Measurements from ENCODE around the gene TNNI2. TPM values are rescaled to one million over a fixed set of nuclear protein-coding genes. Genes with fewer than 3 reads are reported as not detected.

The TNNI2 gene
- polyA plus RNA-seq, 1 donor = 5.2 TPM

GRCh38 chr11:1840780-1841480 lies 2.1 kb downstream of the TNNI2 start:
- WGBS (ENCODE audit: insufficient coverage, low lambda C conversion rate) = no CpG with 5 or more reads among the region's 37 CpGs
- H3K4me3 ChIP-seq (ENCODE audit: low read length) = no peak overlapping the region
- H3K36me3 ChIP-seq (ENCODE audit: control insufficient read depth, insufficient read depth, low read length) = no peaks in the 10 kb centered on the region
- H3K4me1 ChIP-seq (ENCODE audit: control insufficient read depth, insufficient read depth, low read length) = peaks cover 21% of the 10 kb centered on the region
- no peaks in the 10 kb centered on the region for H3K27me3 ChIP-seq (ENCODE audit: control insufficient read depth, insufficient read depth, low read length)
- H3K9me3 ChIP-seq (ENCODE audit: control insufficient read depth, low read depth, low read length) = no peaks in the 10 kb centered on the region
- DNase-seq = no peak
- H3K27ac ChIP-seq (ENCODE audit: low read length) = no peak overlapping the region

- no CpG with 5 or more reads among the region's 19 CpGs for WGBS (ENCODE audit: insufficient coverage, low lambda C conversion rate)
- no peak for DNase-seq
- no peak overlapping the region for H3K4me3 ChIP-seq (ENCODE audit: low read length)
- no peaks in the 10 kb centered on the region for H3K36me3 ChIP-seq (ENCODE audit: control insufficient read depth, insufficient read depth, low read length)
- no peaks in the 10 kb centered on the region for H3K27me3 ChIP-seq (ENCODE audit: control insufficient read depth, insufficient read depth, low read length)
- peaks cover 21% of the 10 kb centered on the region for H3K4me1 ChIP-seq (ENCODE audit: control insufficient read depth, insufficient read depth, low read length)
- no peaks in the 10 kb centered on the region for H3K9me3 ChIP-seq (ENCODE audit: control insufficient read depth, low read depth, low read length)
- H3K27ac ChIP-seq (ENCODE audit: low read length) = no peak overlapping the region
These were observed 2.8 kb downstream of the TNNI2 start for GRCh38 chr11:1841511-1842148.

GRCh38 chr11:1842149-1843097 lies 3.6 kb downstream of the TNNI2 start:
- no peaks in the 10 kb centered on the region for H3K9me3 ChIP-seq (ENCODE audit: control insufficient read depth, low read depth, low read length)
- no peaks in the 10 kb centered on the region for H3K27me3 ChIP-seq (ENCODE audit: control insufficient read depth, insufficient read depth, low read length)
- H3K36me3 ChIP-seq (ENCODE audit: control insufficient read depth, insufficient read depth, low read length) = no peaks in the 10 kb centered on the region
- no peak overlapping the region for H3K27ac ChIP-seq (ENCODE audit: low read length)
- H3K4me1 ChIP-seq (ENCODE audit: control insufficient read depth, insufficient read depth, low read length) = peaks cover 20% of the 10 kb centered on the region
- WGBS (ENCODE audit: insufficient coverage, low lambda C conversion rate) = no CpG with 5 or more reads among the region's 29 CpGs
- H3K4me3 ChIP-seq (ENCODE audit: low read length) = no peak overlapping the region
- no peak for DNase-seq

DNA sequence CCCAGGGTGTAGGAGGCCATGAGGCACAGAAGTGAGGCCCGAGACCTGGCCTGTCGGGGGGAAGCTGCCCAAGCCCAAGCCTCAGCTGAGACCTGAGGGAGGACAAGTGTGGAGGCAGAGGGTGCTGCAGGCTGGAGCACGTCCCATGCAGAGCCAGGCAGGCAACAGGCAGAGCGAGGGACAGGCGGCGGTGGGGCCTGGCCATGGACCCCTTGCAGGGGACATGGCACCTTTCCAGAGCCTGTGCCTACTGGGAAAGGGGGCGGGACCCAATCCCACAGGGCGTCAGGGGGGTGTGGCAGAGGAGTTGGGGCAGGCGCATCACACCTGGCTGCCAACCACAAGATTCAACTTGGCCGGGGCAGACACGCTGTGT lies 4.3 kb downstream of the TNNI2 start:
- H3K36me3 ChIP-seq (ENCODE audit: control insufficient read depth, insufficient read depth, low read length) = no peaks in the 10 kb centered on the region

DNA sequence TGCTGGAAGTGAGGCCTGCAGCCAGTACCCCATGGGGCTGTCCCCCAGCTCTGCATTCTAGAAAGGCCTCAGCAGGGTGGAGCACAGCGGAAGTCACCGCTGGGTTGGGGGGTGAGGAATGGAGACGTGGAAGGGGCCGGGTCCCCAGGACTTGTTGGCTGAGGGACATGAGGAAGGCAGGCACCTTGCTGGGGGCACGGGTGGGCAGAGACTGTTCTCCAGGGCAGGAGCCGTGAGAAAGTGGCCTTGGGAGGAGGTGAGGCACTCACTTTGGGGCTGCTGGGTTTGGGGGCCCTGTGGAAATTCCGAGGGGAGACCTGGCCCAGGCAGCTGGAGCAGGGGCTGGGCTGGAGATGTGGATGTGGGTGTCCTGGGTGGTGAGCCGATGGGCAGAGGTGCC lies 5.0 kb downstream of the TNNI2 start:
- Histone ChIP-seq H3K9me3 (ENCODE audit: control insufficient read depth, low read depth, low read length) (no peaks in the 10 kb centered on the region), H3K4me1 (ENCODE audit: control insufficient read depth, insufficient read depth, low read length) (peaks cover 14% of the 10 kb centered on the region), H3K27ac (ENCODE audit: low read length) (no peak overlapping the region), H3K27me3 (ENCODE audit: control insufficient read depth, insufficient read depth, low read length) (no peaks in the 10 kb centered on the region), H3K36me3 (ENCODE audit: control insufficient read depth, insufficient read depth, low read length) (no peaks in the 10 kb centered on the region), H3K4me3 (ENCODE audit: low read length) (no peak overlapping the region)
- no CpG with 5 or more reads among the region's 8 CpGs for WGBS (ENCODE audit: insufficient coverage, low lambda C conversion rate)
- no peak for DNase-seq

More for the DNA sequence above, 4.3 kb downstream of the TNNI2 start:
- Histone ChIP-seq H3K4me3 (ENCODE audit: low read length) (no peak overlapping the region), H3K4me1 (ENCODE audit: control insufficient read depth, insufficient read depth, low read length) (peaks cover 14% of the 10 kb centered on the region), H3K27me3 (ENCODE audit: control insufficient read depth, insufficient read depth, low read length) (no peaks in the 10 kb centered on the region), H3K27ac (ENCODE audit: low read length) (no peak overlapping the region), H3K9me3 (ENCODE audit: control insufficient read depth, low read depth, low read length) (no peaks in the 10 kb centered on the region)
- no peak for DNase-seq
- no CpG with 5 or more reads among the region's 11 CpGs for WGBS (ENCODE audit: insufficient coverage, low lambda C conversion rate)

GRCh38 chr11:1844221-1845094 lies 5.7 kb downstream of the TNNI2 start:
- Histone ChIP-seq H3K9me3 (ENCODE audit: control insufficient read depth, low read depth, low read length) (no peaks in the 10 kb centered on the region), H3K4me1 (ENCODE audit: control insufficient read depth, insufficient read depth, low read length) (peaks cover 14% of the 10 kb centered on the region), H3K27me3 (ENCODE audit: control insufficient read depth, insufficient read depth, low read length) (no peaks in the 10 kb centered on the region), H3K27ac (ENCODE audit: low read length) (no peak overlapping the region), H3K4me3 (ENCODE audit: low read length) (no peak overlapping the region), H3K36me3 (ENCODE audit: control insufficient read depth, insufficient read depth, low read length) (no peaks in the 10 kb centered on the region)
- no CpG with 5 or more reads among the region's 23 CpGs for WGBS (ENCODE audit: insufficient coverage, low lambda C conversion rate)
- peak; percentile 85 to 90 for DNase-seq

GRCh38 chr11:1845095-1845429 lies 6.3 kb downstream of the TNNI2 start:
- no peak for DNase-seq
- Histone ChIP-seq H3K9me3 (ENCODE audit: control insufficient read depth, low read depth, low read length) (no peaks in the 10 kb centered on the region), H3K27ac (ENCODE audit: low read length) (no peak overlapping the region), H3K27me3 (ENCODE audit: control insufficient read depth, insufficient read depth, low read length) (no peaks in the 10 kb centered on the region), H3K4me3 (ENCODE audit: low read length) (no peak overlapping the region), H3K4me1 (ENCODE audit: control insufficient read depth, insufficient read depth, low read length) (peaks cover 14% of the 10 kb centered on the region), H3K36me3 (ENCODE audit: control insufficient read depth, insufficient read depth, low read length) (no peaks in the 10 kb centered on the region)
- WGBS (ENCODE audit: insufficient coverage, low lambda C conversion rate) = 75% methylated on average over 1 of the region's 1 CpG

DNA sequence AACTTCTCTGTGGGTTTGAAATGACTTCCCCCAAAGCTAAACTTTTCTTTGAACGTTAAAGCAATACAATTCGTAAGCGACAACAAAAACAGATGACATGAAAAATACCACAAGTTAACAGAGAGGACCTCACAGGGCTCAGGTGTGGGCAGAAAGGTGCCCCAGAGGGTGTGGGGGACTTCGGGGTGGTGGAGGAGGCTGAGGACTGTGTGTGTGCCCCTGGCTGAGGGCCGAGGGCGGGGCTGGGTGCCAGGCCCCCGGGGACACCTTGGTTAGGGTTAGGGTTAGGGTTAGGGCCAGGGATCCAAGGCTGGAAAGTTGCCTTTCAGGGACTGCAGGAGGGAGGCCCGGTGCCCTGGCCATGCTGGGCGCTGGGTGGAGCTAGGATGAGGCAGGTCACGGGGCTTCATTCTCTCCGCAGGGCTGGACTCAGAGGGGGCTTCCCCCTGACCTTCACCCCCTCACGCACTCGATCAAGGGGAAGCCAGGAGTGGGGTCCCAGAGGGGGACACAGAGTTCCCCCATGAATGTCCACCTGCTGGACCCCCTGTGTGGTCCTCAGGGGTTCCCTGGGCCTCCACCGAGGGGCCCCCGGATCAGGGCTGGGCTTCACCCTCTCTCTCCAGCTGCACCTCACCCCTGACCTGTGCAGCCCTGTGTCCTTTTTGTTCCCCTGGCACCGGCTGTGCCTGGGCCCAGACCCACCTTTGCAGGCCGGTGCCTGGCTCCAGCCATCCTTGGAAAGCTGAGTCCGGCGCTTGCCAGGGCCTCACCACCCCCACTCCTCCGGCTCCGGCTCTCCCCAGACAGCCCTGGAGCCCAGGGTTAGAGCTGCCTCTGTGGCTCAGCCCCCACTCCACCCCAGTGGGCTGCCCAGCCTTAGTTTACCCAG lies 7.0 kb downstream of the TNNI2 start:
- Histone ChIP-seq H3K4me1 (ENCODE audit: control insufficient read depth, insufficient read depth, low read length) (peaks cover 14% of the 10 kb centered on the region), H3K9me3 (ENCODE audit: control insufficient read depth, low read depth, low read length) (no peaks in the 10 kb centered on the region), H3K27me3 (ENCODE audit: control insufficient read depth, insufficient read depth, low read length) (no peaks in the 10 kb centered on the region), H3K36me3 (ENCODE audit: control insufficient read depth, insufficient read depth, low read length) (no peaks in the 10 kb centered on the region), H3K4me3 (ENCODE audit: low read length) (no peak overlapping the region), H3K27ac (ENCODE audit: low read length) (no peak overlapping the region)
- 81% methylated on average over 3 of the region's 21 CpGs for WGBS (ENCODE audit: insufficient coverage, low lambda C conversion rate)
- no peak for DNase-seq

GRCh38 chr11:1846453-1846932 lies 7.7 kb downstream of the TNNI2 start:
- DNase-seq = no peak
- no CpG with 5 or more reads among the region's 9 CpGs for WGBS (ENCODE audit: insufficient coverage, low lambda C conversion rate)
- H3K27me3 ChIP-seq (ENCODE audit: control insufficient read depth, insufficient read depth, low read length) = no peaks in the 10 kb centered on the region
- no peaks in the 10 kb centered on the region for H3K9me3 ChIP-seq (ENCODE audit: control insufficient read depth, low read depth, low read length)
- H3K4me1 ChIP-seq (ENCODE audit: control insufficient read depth, insufficient read depth, low read length) = peaks cover 14% of the 10 kb centered on the region
- no peak overlapping the region for H3K4me3 ChIP-seq (ENCODE audit: low read length)
- H3K36me3 ChIP-seq (ENCODE audit: control insufficient read depth, insufficient read depth, low read length) = no peaks in the 10 kb centered on the region
- H3K27ac ChIP-seq (ENCODE audit: low read length) = no peak overlapping the region

All from large intestine (tissue), 3 donors.